ENCODE data around the gene TADA1. TPM values are rescaled to one million over a fixed set of nuclear protein-coding genes. Genes with fewer than 3 reads are reported as not detected.
"Not testable (repeated sequence)": the region's sequence is repeated elsewhere in the genome, so short reads cannot be mapped to it uniquely, and the experiment has no call there.

Gene TADA1
- total and polyA plus RNA-seq, 5 donors = 8.1 to 10.7 (median 10.3) TPM

DNA sequence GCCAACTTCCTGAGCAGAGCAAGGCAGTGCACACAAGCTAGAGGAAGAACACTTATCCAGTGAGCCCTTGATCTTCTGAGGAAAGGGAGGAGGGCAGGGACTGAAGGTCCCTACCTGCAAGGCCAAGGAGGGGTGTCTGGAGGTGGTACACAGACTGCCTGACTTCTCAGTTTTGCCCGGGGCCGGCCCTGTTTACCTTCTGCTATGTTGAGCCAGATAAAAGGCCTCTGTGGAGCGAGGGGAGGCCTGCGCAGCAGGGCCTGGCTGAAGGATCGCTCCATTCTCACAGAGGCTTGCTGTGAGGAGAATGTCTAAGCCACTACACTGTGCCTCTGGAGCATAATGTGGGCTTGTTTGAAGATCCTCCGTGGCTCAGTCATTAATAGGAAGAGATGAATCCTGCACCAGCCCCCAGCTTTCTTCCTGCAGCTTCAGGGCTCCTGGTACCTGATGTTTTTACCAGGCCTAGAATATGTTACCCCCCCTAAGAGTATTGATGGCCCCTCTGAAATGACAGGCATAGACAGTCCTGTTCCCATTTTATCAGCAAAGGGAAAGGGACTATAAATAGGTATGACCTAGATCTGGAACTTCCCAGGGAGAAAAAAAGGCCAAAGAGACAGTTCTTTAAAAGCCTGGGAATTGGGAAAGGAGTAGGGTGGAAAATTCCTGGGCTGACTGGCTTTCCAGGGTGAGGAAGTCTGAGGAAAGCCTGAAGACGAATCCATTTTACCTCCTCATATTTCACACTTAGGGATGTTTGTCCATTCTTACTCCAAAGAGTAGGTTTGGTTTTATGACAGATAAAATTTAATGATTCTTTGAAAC, 32.1 kb downstream of the TADA1 start:
- no peak overlapping the region for H3K4me3 ChIP-seq (ENCODE audit: low read length)
- peak overlapping the region; percentile 71 for H3K27ac ChIP-seq (ENCODE audit: low read length)
- H3K4me1 ChIP-seq (ENCODE audit: control insufficient read depth, insufficient read depth, low read length) = peaks cover 16% of the 10 kb centered on the region
- ATAC-seq = peak in 1 of 2 donors; percentile 5
- H3K9me3 ChIP-seq (ENCODE audit: control insufficient read depth, low read length) = no peaks in the 10 kb centered on the region
- intact Hi-C loops (cut with DNase I) = no loop called here
- 42% methylated on average over 7 of the region's 7 CpGs for WGBS
- DNase-seq = peak in 1 of 3 donors; percentile 37
- no peaks in the 10 kb centered on the region for H3K27me3 ChIP-seq (ENCODE audit: control insufficient read depth, insufficient read depth)

DNA sequence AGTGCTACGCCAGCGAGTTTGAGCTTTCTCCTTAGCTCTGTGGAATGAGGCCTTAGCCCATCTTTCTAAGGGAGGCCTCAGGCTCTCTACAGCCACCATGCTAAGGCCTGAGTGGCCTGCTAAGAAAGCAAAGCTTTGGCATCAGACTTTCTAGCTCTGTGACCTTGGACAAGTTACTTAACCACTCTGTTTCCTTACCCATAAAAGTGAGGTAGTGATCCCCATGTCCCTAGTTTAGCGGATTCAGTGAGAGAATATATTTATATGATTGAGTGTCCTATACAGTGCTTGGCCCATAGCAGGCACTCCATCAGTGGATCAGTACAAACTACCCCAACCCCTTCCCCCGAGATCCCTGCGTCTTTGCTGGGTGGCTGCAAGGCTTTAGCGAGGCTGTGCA, 32.7 kb downstream of the TADA1 start:
- intact Hi-C loops (cut with DNase I) = no loop called here
- ATAC-seq = no peak
- H3K4me3 ChIP-seq (ENCODE audit: low read length) = no peak overlapping the region
- H3K9me3 ChIP-seq (ENCODE audit: control insufficient read depth, low read length) = no peaks in the 10 kb centered on the region
- H3K4me1 ChIP-seq (ENCODE audit: control insufficient read depth, insufficient read depth, low read length) = peaks cover 16% of the 10 kb centered on the region
- DNase-seq = no peak
- 78% methylated on average over 6 of the region's 6 CpGs for WGBS
- H3K27ac ChIP-seq (ENCODE audit: low read length) = peak overlapping the region; percentile 71
- no peaks in the 10 kb centered on the region for H3K27me3 ChIP-seq (ENCODE audit: control insufficient read depth, insufficient read depth)

DNA sequence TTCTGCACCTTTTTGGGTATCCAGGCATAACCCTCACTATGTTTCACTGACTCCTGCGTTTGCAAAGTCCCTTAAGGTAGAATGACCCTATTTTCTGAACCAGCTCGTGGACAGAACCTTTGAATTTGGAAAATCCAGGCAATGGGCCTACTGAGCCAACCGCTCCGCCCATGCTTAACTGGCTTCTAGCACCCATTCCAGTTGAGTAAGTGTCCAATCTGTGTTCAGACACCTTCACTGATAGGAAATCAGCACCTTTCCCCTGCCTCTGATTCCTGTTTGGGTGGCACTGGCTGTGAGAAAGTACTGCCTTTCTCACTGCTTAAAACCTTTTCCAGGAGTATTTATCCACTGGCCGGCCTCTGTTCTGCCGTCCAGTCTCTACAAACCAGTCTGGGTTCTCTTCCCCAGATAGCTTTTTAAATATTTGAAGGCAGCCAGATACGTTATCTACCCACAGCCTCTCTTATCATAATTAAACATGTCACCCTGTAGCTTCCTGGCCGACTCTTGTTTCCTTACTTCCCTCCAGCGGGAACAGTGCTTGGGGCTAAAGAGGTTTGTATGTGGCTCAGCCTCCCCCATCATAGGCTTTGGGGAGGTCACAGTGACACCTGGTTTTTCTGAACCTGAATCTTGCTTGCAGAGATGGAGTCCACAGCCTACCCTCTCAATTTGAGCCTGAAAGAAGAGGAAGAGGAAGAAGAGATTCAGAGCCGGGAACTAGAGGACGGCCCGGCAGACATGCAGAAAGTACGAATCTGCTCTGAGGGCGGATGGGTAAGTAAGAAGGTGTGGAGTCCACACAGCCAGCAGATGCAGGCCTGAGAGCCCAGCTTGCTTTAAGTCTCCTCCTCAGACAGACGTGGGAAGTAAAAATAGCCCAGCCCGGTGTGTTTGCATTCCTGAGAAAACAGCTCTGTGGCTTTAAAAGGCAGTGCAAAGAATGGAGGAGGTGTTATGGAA, 35.5 kb downstream of the TADA1 start:
- ATAC-seq (no peak), DNase-seq (no peak)
- 23% methylated on average over 16 of the region's 16 CpGs for WGBS
- H3K27me3 ChIP-seq (ENCODE audit: control insufficient read depth, insufficient read depth) = no peaks in the 10 kb centered on the region
- peaks cover 16% of the 10 kb centered on the region for H3K4me1 ChIP-seq (ENCODE audit: control insufficient read depth, insufficient read depth, low read length)
- H3K27ac ChIP-seq (ENCODE audit: low read length) = peak overlapping the region; percentile 93
- no peaks in the 10 kb centered on the region for H3K9me3 ChIP-seq (ENCODE audit: control insufficient read depth, low read length)
- H3K4me3 ChIP-seq (ENCODE audit: low read length) = peak overlapping the region; percentile 87
- intact Hi-C loops (cut with DNase I) = no loop called here

DNA sequence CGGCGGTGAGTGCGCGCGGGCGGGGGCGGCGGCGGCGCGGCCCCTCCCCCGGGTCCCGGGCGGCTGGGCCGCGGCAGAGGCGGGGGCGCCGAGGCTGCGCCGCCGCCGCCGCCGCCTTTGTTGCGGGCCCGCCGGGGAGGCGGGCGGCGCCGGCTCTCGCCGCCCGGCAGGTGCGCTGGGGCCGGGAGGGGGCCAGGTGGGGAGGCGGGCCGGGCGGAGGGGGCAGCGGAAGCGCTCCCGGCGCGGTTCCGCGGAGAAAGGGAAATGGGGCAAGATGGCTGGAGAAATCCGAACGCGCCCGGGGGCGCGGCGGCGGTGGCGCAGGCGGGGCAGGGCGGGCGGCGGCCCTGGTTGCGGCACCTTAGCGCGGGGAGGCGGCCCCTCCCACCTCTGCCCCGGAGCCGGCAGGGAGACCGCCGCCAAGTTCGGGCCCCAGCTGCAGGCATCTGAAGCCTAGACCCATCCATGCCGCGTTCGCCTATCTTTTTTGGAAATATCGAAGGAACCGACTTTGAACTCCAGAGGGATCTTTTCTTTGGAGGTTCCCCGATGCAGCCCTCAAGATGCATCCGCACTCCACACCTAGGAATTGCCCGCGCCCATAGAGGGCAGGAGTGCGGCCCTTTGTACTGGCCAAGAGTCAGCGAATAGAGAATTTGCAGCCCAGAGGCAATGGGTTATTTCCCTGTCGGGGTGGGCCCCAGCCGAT, 36.3 kb downstream of the TADA1 start:
- intact Hi-C loops (cut with DNase I) = no loop called here
- Histone ChIP-seq H3K27ac (ENCODE audit: low read length) (peak overlapping the region; percentile 93), H3K4me3 (ENCODE audit: low read length) (peak overlapping the region; percentile 87), H3K9me3 (ENCODE audit: control insufficient read depth, low read length) (no peaks in the 10 kb centered on the region), H3K4me1 (ENCODE audit: control insufficient read depth, insufficient read depth, low read length) (peaks cover 13% of the 10 kb centered on the region), H3K27me3 (ENCODE audit: control insufficient read depth, insufficient read depth) (no peaks in the 10 kb centered on the region)
- DNase-seq = peak; percentile 67 to 87 (median 87)
- 1% methylated on average over 82 of the region's 82 CpGs for WGBS
- peak; percentile 30 to 31 for ATAC-seq

- Histone ChIP-seq H3K4me1 (ENCODE audit: control insufficient read depth, insufficient read depth, low read length) (peaks cover 11% of the 10 kb centered on the region), H3K27ac (ENCODE audit: low read length) (peak within 1 kb of the TSS; percentile 93), H3K9me3 (ENCODE audit: control insufficient read depth, low read length) (no peaks in the 10 kb centered on the region), H3K27me3 (ENCODE audit: control insufficient read depth, insufficient read depth) (no peaks in the 10 kb centered on the region), H3K4me3 (ENCODE audit: low read length) (peak within 1 kb of the TSS; percentile 87)
- intact Hi-C loops (cut with DNase I) = no loop called here
- ATAC-seq (peak; percentile 98 to 99), DNase-seq (peak; percentile 94 to 97 (median 97))
- under 1% methylated on average over 63 of the region's 63 CpGs for WGBS
These were observed 37.1 kb downstream of the TADA1 start, which contains the start of gene POGK for GRCh38 chr1:166838766-166839599. TSS of gene POGK (plus strand) at chr1:166839475. CDS start at chr1:166840957, 1,482 bp downstream.

DNA sequence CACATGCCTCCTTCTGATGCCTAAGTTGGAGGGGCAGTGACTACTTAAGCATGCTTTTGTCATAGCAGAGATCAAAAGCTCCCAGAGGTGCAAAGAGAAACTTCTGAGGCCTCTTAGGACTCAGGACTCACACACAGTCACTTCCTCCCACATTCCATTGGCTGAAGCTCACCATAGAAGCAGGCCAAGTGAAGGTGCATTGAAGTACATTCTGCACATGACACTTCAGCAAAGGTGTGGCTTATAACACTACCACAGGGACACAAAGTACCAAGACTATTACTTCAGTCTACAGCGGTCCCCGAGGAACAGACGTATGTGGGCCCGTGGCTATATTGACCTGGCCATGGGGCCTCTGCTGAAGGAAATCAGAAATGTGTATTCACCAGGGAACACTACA, 39.3 kb downstream of the TADA1 start:
- H3K4me1 ChIP-seq (ENCODE audit: control insufficient read depth, insufficient read depth, low read length) = peaks cover 2% of the 10 kb centered on the region
- 96% methylated on average over 4 of the region's 4 CpGs for WGBS
- no peak for ATAC-seq
- DNase-seq = no peak
- intact Hi-C loops (cut with DNase I) = no loop called here
- no peak overlapping the region for H3K27ac ChIP-seq (ENCODE audit: low read length)
- H3K27me3 ChIP-seq (ENCODE audit: control insufficient read depth, insufficient read depth) = no peaks in the 10 kb centered on the region
- H3K4me3 ChIP-seq (ENCODE audit: low read length) = no peak overlapping the region
- no peaks in the 10 kb centered on the region for H3K9me3 ChIP-seq (ENCODE audit: control insufficient read depth, low read length)

DNA sequence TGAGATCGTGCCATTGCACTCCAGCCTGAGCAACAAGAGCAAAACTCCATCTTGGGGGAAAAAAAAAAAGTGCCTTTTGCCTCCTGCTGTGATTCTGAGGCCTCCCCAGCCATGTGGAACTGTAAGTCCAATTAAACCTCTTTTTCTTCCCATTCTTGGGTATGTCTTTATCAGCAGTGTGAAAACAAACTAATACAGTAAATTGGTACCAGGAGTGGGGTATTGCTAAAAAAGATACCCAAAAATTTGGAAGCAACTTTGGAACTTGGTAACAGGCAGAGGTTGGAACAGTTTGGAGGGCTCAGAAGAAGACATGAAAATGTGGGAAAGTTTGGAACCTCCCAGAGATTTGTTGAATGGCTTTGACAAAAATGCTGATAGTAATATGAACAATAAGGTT, 46.3 kb downstream of the TADA1 start:
- ATAC-seq; H3K9me3 ChIP-seq (ENCODE audit: control insufficient read depth, low read length); DNase-seq; H3K4me1 ChIP-seq (ENCODE audit: control insufficient read depth, insufficient read depth, low read length); H3K4me3 ChIP-seq (ENCODE audit: low read length); intact Hi-C loops (cut with DNase I); H3K27ac ChIP-seq (ENCODE audit: low read length); H3K27me3 ChIP-seq (ENCODE audit: control insufficient read depth, insufficient read depth): not testable (repeated sequence)
- 58% methylated on average over 1 of the region's 1 CpG for WGBS

DNA sequence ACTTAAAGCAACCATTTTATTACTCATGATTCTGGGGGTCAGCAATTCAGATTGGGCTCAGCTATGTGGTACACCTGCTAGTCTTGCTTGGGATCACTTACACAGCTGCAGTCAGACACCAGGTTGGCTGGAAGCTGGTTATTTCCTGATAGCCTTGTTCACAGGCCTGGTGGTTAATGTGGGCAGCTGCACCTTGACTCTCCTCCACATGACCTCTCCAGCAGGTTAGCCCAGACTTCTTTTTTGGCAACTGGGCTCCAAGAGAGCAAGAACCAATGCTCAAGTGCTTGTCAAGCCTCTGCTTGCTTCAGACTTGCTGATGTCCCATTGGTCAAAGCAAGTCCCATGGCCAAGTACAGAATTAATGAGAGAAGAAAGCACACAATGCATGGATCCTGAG, 48.6 kb downstream of the TADA1 start:
- H3K27me3 ChIP-seq (ENCODE audit: control insufficient read depth, insufficient read depth) = no peaks in the 10 kb centered on the region
- peaks cover 8% of the 10 kb centered on the region for H3K9me3 ChIP-seq (ENCODE audit: control insufficient read depth, low read length)
- H3K4me3 ChIP-seq (ENCODE audit: low read length) = no peak overlapping the region
- intact Hi-C loops (cut with DNase I) = no loop called here
- ATAC-seq (no peak), DNase-seq (no peak)
- H3K27ac ChIP-seq (ENCODE audit: low read length) = no peak overlapping the region
- H3K4me1 ChIP-seq (ENCODE audit: control insufficient read depth, insufficient read depth, low read length) = no peaks in the 10 kb centered on the region

- Histone ChIP-seq H3K9me3 (ENCODE audit: control insufficient read depth, low read length) (no peaks in the 10 kb centered on the region), H3K27me3 (ENCODE audit: control insufficient read depth, insufficient read depth) (no peaks in the 10 kb centered on the region), H3K4me1 (ENCODE audit: control insufficient read depth, insufficient read depth, low read length) (no peaks in the 10 kb centered on the region), H3K4me3 (ENCODE audit: low read length) (no peak overlapping the region), H3K27ac (ENCODE audit: low read length) (no peak overlapping the region)
- DNase-seq (no peak), ATAC-seq (no peak)
- intact Hi-C loops (cut with DNase I) = no loop called here
- 70% methylated on average over 7 of the region's 7 CpGs for WGBS
These were observed 53.7 kb downstream of the TADA1 start for GRCh38 chr1:166822385-166822784.

DNA sequence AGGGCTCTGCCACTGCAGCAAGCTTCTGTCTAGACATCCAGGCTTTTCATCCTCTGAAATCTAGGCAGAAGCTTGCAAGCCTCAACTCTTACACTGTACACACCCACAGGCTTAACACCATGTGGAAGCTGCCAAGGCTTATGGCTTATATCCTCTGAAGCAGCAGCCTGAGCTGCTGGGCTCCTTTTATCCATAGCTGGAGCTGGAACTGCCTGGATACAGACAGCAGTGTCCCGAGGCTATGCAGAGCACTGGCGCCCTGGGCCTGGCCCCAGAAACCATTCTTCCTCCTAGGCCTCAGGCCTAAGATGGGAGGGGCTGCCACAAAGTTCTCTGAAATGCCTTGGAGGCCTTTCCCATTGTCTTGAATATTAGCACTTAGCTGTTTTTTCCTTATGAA, 56.1 kb downstream of the TADA1 start:
- H3K27ac ChIP-seq (ENCODE audit: low read length) = no peak overlapping the region
- DNase-seq (no peak), ATAC-seq (no peak)
- peaks cover 2% of the 10 kb centered on the region for H3K9me3 ChIP-seq (ENCODE audit: control insufficient read depth, low read length)
- no peaks in the 10 kb centered on the region for H3K27me3 ChIP-seq (ENCODE audit: control insufficient read depth, insufficient read depth)
- WGBS = 76% methylated on average over 2 of the region's 2 CpGs
- H3K4me3 ChIP-seq (ENCODE audit: low read length) = no peak overlapping the region
- no peaks in the 10 kb centered on the region for H3K4me1 ChIP-seq (ENCODE audit: control insufficient read depth, insufficient read depth, low read length)
- intact Hi-C loops (cut with DNase I) = loop anchor here in 1 of 4 donors (10.0 kb wide), 1 partner anchor 295 kb away; no protein-coding TSS in a partner anchor

Data from right cardiac atrium (tissue), 5 donors.